ENCODE data around the gene WBP4.

WBP4 gene

DNA sequence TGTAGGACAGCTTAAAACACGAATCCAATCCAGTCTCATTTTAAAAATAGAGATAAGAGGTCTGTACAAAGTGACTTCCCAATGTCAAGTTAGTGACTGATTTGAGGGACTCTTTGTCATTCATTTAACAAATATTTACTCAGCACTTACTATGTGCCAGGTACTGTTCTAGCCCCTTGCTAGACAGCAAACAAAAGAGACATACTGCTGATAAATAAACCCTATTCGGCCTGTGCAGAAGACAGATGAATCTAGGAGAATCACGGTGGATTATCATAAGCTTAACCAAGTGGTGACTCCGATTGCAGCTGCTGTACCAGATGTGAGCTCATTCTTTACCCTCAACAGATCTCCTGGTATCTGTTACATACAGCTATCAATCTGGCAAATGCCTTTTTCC is 35.8 kb upstream of the WBP4 start:
- Histone ChIP-seq H2AFZ (no peak overlapping the region), H3K4me2 (ENCODE audit: low read length) (no peak overlapping the region), H3K9ac (no peak overlapping the region), H3K36me3 (ENCODE audit: control insufficient read depth, insufficient read depth, low read length) (no peaks in the 10 kb centered on the region), H3K4me3 (ENCODE audit: low read depth, low read length) (no peak overlapping the region), H3K27me3 (ENCODE audit: control insufficient read depth, insufficient read depth, low read length) (no peaks in the 10 kb centered on the region), H3K9me3 (ENCODE audit: control insufficient read depth, low read length) (no peaks in the 10 kb centered on the region), H3K27ac (no peak overlapping the region), H3K4me1 (peaks cover 7% of the 10 kb centered on the region), H3K79me2 (peaks cover 7% of the 10 kb centered on the region)
- TF ChIP-seq, protein P1, sequence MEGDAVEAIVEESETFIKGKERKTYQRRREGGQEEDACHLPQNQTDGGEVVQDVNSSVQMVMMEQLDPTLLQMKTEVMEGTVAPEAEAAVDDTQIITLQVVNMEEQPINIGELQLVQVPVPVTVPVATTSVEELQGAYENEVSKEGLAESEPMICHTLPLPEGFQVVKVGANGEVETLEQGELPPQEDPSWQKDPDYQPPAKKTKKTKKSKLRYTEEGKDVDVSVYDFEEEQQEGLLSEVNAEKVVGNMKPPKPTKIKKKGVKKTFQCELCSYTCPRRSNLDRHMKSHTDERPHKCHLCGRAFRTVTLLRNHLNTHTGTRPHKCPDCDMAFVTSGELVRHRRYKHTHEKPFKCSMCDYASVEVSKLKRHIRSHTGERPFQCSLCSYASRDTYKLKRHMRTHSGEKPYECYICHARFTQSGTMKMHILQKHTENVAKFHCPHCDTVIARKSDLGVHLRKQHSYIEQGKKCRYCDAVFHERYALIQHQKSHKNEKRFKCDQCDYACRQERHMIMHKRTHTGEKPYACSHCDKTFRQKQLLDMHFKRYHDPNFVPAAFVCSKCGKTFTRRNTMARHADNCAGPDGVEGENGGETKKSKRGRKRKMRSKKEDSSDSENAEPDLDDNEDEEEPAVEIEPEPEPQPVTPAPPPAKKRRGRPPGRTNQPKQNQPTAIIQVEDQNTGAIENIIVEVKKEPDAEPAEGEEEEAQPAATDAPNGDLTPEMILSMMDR (IDR thresholded peaks at IDR 0.05): no peak

DNA sequence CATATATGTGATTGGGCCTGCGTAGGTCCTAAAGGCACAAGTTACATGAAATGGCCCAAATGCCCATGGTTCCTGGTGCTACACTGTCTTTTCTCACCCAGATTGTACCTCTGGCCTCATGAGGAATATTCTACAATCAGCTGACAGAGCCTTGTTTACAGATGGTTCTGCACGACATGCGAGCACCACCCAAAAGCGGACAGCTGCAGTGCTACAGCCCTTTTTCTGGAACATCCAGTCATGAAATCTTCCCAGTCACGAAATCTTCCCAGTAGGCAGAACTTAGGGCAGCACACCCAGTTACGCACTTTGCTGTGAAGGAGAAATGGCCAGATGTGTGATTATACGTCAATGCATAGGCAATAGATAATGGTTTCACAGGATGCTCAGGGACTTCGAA is 34.5 kb upstream of the WBP4 start:
- TF ChIP-seq, protein P1 (IDR thresholded peaks at IDR 0.05): no peak
- Histone ChIP-seq H3K79me2 (peaks cover 7% of the 10 kb centered on the region), H3K36me3 (ENCODE audit: control insufficient read depth, insufficient read depth, low read length) (no peaks in the 10 kb centered on the region), H3K4me2 (ENCODE audit: low read length) (no peak overlapping the region), H3K4me1 (peaks cover 7% of the 10 kb centered on the region), H3K9ac (no peak overlapping the region), H3K27ac (no peak overlapping the region), H2AFZ (no peak overlapping the region), H3K27me3 (ENCODE audit: control insufficient read depth, insufficient read depth, low read length) (no peaks in the 10 kb centered on the region), H3K4me3 (ENCODE audit: low read depth, low read length) (no peak overlapping the region), H3K9me3 (ENCODE audit: control insufficient read depth, low read length) (no peaks in the 10 kb centered on the region)

DNA sequence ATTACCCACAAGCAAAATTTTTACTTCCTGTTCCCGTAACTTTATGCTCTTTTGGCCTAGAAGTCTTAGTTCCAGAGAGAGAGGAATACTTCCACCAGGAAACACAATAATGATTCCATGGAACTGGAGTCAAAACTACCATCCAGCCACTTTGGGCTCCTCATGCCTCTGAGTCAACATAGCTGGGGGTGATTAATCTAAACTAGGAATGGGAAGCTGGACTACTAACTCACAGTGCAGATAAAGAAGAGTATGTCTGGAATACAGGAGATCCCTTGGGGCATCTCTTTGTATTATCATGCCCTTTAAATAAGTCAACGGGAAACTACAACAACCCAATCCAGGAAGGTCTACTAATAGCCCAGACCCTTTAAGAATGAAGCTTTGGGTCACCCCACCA is 33.3 kb upstream of the WBP4 start:
- TF ChIP-seq, protein P1 (IDR thresholded peaks at IDR 0.05): no peak
- Histone ChIP-seq H3K9ac (no peak overlapping the region), H3K36me3 (ENCODE audit: control insufficient read depth, insufficient read depth, low read length) (no peaks in the 10 kb centered on the region), H3K9me3 (ENCODE audit: control insufficient read depth, low read length) (no peaks in the 10 kb centered on the region), H3K4me3 (ENCODE audit: low read depth, low read length) (no peak overlapping the region), H2AFZ (no peak overlapping the region), H3K27me3 (ENCODE audit: control insufficient read depth, insufficient read depth, low read length) (no peaks in the 10 kb centered on the region), H3K79me2 (peaks cover 7% of the 10 kb centered on the region), H3K27ac (no peak overlapping the region), H3K4me1 (peaks cover 7% of the 10 kb centered on the region), H3K4me2 (ENCODE audit: low read length) (no peak overlapping the region)

DNA sequence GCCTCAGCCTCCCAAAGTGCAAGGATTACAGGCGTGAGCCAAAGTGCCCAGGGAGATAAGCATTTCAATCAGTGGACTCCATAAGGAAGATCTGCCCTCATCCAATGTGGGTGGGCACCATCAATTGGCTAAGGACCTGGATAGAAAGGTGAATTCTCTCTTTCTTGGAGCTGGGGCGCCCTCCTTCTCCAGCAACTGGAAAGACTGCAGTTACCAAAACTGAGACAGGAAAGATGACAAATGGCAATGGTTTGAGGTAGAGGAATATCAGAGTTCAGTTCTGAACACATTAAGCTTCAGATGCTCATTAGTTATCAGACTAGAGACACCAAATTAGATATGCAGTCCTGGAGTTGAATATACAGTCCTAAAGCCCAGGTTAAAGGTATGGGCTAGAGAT is 31.7 kb upstream of the WBP4 start:
- Histone ChIP-seq H3K9ac (no peak overlapping the region), H3K9me3 (ENCODE audit: control insufficient read depth, low read length) (no peaks in the 10 kb centered on the region), H3K27me3 (ENCODE audit: control insufficient read depth, insufficient read depth, low read length) (no peaks in the 10 kb centered on the region), H3K4me3 (ENCODE audit: low read depth, low read length) (no peak overlapping the region), H3K36me3 (ENCODE audit: control insufficient read depth, insufficient read depth, low read length) (no peaks in the 10 kb centered on the region), H3K79me2 (peaks cover 9% of the 10 kb centered on the region), H3K4me2 (ENCODE audit: low read length) (no peak overlapping the region), H3K4me1 (peaks cover 7% of the 10 kb centered on the region), H2AFZ (no peak overlapping the region), H3K27ac (no peak overlapping the region)
- TF ChIP-seq, protein P1 (IDR thresholded peaks at IDR 0.05): no peak

DNA sequence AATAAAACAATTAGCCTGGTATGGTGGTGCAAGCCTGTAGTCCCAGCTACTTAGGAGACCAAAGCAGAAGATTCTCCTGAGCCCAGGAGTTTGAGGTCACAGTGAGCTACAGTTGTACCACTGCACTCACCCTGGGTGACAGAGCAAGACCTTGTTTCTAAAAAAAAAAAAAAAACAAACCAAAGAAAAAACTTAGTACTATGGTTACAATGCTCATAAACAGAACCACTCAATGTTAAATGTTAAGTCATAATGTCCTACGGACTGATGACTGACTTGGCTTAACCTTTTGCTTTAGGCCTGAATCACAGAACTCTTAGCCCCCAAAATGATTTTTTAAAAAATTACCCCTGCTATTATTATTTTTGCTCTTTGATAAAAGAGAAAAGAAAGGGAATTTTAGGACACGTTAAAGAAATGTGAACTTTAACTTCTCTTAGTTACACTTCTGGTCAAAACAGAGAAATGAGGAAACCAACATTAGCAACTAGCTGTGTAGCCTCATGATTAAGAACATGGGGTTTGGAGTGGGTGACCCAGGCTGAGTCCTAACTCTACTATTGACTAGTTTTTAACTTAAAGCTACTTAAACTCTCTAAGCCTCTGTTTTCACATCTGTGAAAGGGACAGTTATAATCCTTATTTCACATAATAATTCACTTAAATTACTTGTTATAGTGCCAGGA is 28.5 kb upstream of the WBP4 start:
- Histone ChIP-seq H3K27ac (no peak overlapping the region), H3K9me3 (ENCODE audit: control insufficient read depth, low read length) (no peaks in the 10 kb centered on the region), H3K27me3 (ENCODE audit: control insufficient read depth, insufficient read depth, low read length) (no peaks in the 10 kb centered on the region)

More for the DNA sequence above, 28.5 kb upstream of the WBP4 start:
- Histone ChIP-seq H3K9ac (no peak overlapping the region), H3K4me1 (no peaks in the 10 kb centered on the region), H3K4me3 (ENCODE audit: low read depth, low read length) (no peak overlapping the region), H3K36me3 (ENCODE audit: control insufficient read depth, insufficient read depth, low read length) (no peaks in the 10 kb centered on the region), H2AFZ (no peak overlapping the region), H3K79me2 (peaks cover 7% of the 10 kb centered on the region), H3K4me2 (ENCODE audit: low read length) (no peak overlapping the region)
- TF ChIP-seq, protein P1 (IDR thresholded peaks at IDR 0.05): no peak
